Measurements from ENCODE around the gene KRTAP4-6. TPM values are rescaled to one million over a fixed set of nuclear protein-coding genes. Genes with fewer than 3 reads are reported as not detected.

Gene KRTAP4-6
- total and polyA plus RNA-seq, 2 of the 8 experiments (the other 6 are each of a cell fraction or from before 2014, with no cell fraction given): not detected

GRCh38 chr17:41126412-41126811, 13.9 kb downstream of the KRTAP4-6 start:
- Histone ChIP-seq H3K23me2 (ENCODE audit: low read depth, low read length) (no peaks in the 10 kb centered on the region; the same call in 1 of the 2 replicates), H3K14ac (ENCODE audit: insufficient read length) (no peak overlapping the region), H2BK120ac (replicated peaks; ENCODE audit: low read depth, low read length) (no peak overlapping the region), H3K4me2 (ENCODE audit: insufficient read depth in 1 of 2, low read depth in 2 of 2, low read length in 2 of 2) (no peak overlapping the region), H2BK5ac (ENCODE audit: low read depth, low read length) (no peak overlapping the region), H3K27me3 (replicated peaks in 1 of 4; ENCODE audit: control insufficient read depth in 3 of 4, extremely low read depth in 1 of 4, insufficient read depth in 3 of 4, low read length in 3 of 4) (no peaks in the 10 kb centered on the region), H3K36me3 (ENCODE audit: control insufficient read depth in 2 of 4, insufficient read depth in 4 of 4, low read length in 3 of 4) (no peaks in the 10 kb centered on the region), H3K4me1 (replicated peaks in 1 of 4; ENCODE audit: control insufficient read depth in 3 of 4, insufficient read depth in 4 of 4, low read length in 3 of 4) (no peaks in the 10 kb centered on the region), H3K18ac (ENCODE audit: extremely low read depth, low read length) (no peak overlapping the region), H2BK20ac (ENCODE audit: low read length) (no peak overlapping the region), H3K4me3 (ENCODE audit: extremely low read depth in 1 of 4, insufficient read depth in 2 of 4, low read depth in 3 of 4, low read length in 4 of 4) (no peak overlapping the region), H3K27ac (ENCODE audit: low read depth, low read length) (no peak overlapping the region), H3K79me2 (ENCODE audit: control insufficient read depth in 1 of 2, insufficient read depth in 2 of 2, low read length in 2 of 2) (no peaks in the 10 kb centered on the region), H2AK5ac (ENCODE audit: low read depth, low read length) (no peak overlapping the region), H4K5ac (ENCODE audit: insufficient read length, low read depth, low read length) (no peak overlapping the region), H2AFZ (ENCODE audit: low read length) (no peak overlapping the region), H3K79me1 (ENCODE audit: low read depth, low read length) (no peaks in the 10 kb centered on the region), H4K8ac (ENCODE audit: extremely low read depth, insufficient read depth, low read length) (no peak overlapping the region), H2BK15ac (ENCODE audit: low read length) (no peak overlapping the region), H3K23ac (ENCODE audit: insufficient read length) (no peak overlapping the region), H4K20me1 (replicated peaks in 1 of 2; ENCODE audit: control insufficient read depth in 1 of 2, insufficient read depth in 2 of 2, low read length in 2 of 2) (no peaks in the 10 kb centered on the region), H3K56ac (replicated peaks; ENCODE audit: insufficient read length, low read depth, low read length) (no peak overlapping the region), H2BK12ac (ENCODE audit: low read depth, low read length) (no peak overlapping the region), H3K9me3 (ENCODE audit: insufficient read depth in 2 of 2, low read depth in 1 of 2, low read length in 1 of 2) (0 out of 4 replicates have a peak, but pooled peaks cover 0 to 5% of the 10 kb centered on the region in 2 experiments), H3K4ac (replicated peaks; ENCODE audit: insufficient read length, low read depth, low read length) (no peak overlapping the region), H3K9ac (replicated peaks in 1 of 4; ENCODE audit: extremely low read depth in 1 of 4, low read depth in 3 of 4, low read length in 3 of 4) (no peak overlapping the region), H4K91ac (replicated peaks; ENCODE audit: insufficient read length, low read length) (no peak overlapping the region)
- ChIA-PET POLR2A (ENCODE audit: partially characterized antibody) (no interaction called here), CTCF (ENCODE audit: partially characterized antibody) (interaction anchor here (0.8 kb wide), 1 partner anchor 144 kb away, joined by 3 read pairs; no protein-coding TSS in a partner anchor)
- no peak for FAIRE-seq
- WGBS, 2 experiments (ENCODE audit: extremely low coverage in 1 of 2, insufficient coverage in 1 of 2, insufficient read length in 1 of 2, insufficient replicate concordance in 2 of 2, low coverage in 1 of 2, low lambda C conversion rate in 2 of 2, missing lambda C conversion rate in 1 of 2): 86% methylated on average over 3 of the region's 3 CpGs; no CpG with 5 or more reads in 1 of the 2 experiments
- DNase-seq (ENCODE audit: low read depth in 1 of 2, low spot score in 2 of 2): no peak
- TF ChIP-seq, protein P1, sequence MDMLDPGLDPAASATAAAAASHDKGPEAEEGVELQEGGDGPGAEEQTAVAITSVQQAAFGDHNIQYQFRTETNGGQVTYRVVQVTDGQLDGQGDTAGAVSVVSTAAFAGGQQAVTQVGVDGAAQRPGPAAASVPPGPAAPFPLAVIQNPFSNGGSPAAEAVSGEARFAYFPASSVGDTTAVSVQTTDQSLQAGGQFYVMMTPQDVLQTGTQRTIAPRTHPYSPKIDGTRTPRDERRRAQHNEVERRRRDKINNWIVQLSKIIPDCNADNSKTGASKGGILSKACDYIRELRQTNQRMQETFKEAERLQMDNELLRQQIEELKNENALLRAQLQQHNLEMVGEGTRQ (IDR thresholded peaks at IDR 0.05; ENCODE audit: low read length): no peak
- TF ChIP-seq BRCA1 (IDR thresholded peaks at IDR 0.05; ENCODE audit: low read depth, low read length) (no peak), SAP30 (IDR thresholded peaks at IDR 0.05; ENCODE audit: insufficient read depth, insufficient replicate concordance, low read length) (no peak), SP1 (IDR thresholded peaks at IDR 0.05; ENCODE audit: low read depth, low read length) (no peak), EP300 (IDR thresholded peaks at IDR 0.05; ENCODE audit: borderline replicate concordance in 1 of 2, low read depth in 2 of 2, low read length in 2 of 2) (no peak), PHF8 (conservative IDR thresholded peaks at IDR 0.05; ENCODE audit: low read depth, low read length) (no peak), POLR2A (IDR thresholded peaks at IDR 0.05; ENCODE audit: control extremely low read depth in 1 of 2, low read depth in 2 of 2, low read length in 2 of 2) (no peak), CBX8 (IDR thresholded peaks at IDR 0.05; ENCODE audit: borderline replicate concordance, low read depth, low read length) (no peak)

Data from H1 (cell line).